ENCODE measurements around the gene MRPS34. TPM values are rescaled to one million over a fixed set of nuclear protein-coding genes. Genes with fewer than 3 reads are reported as not detected.

The MRPS34 gene
- total and polyA plus RNA-seq, 4 donors: 42.4 to 100 (median 58.7) TPM

GRCh38 chr16:1788708-1789100, 15.8 kb upstream of the MRPS34 start:
- no peaks in the 10 kb centered on the region for H3K9me3 ChIP-seq (ENCODE audit: control insufficient read depth in 4 of 4, low read length in 3 of 4)
- H3K36me3 ChIP-seq (ENCODE audit: control insufficient read depth in 4 of 4, insufficient read depth in 3 of 4, low read depth in 1 of 4, low read length in 3 of 4): peaks cover 0 to 34% (median 5%) of the 10 kb centered on the region in 4 donors
- peaks cover 14 to 74% (median 49%) of the 10 kb centered on the region in 4 donors for H3K4me1 ChIP-seq (ENCODE audit: control insufficient read depth in 4 of 4, insufficient read depth in 4 of 4, low read length in 3 of 4)
- no peak overlapping the region for H3K27ac ChIP-seq (ENCODE audit: low read depth in 1 of 2, low read length in 2 of 2)
- no peak for DNase-seq (ENCODE audit: low spot score)
- H3K4me3 ChIP-seq (ENCODE audit: low read depth in 1 of 3, low read length in 3 of 3): no peak overlapping the region
- no peaks in the 10 kb centered on the region for H3K27me3 ChIP-seq (ENCODE audit: control insufficient read depth in 4 of 4, insufficient read depth in 4 of 4, low read length in 3 of 4)
- WGBS: 62% methylated on average over 19 of the region's 19 CpGs
- H3K9ac ChIP-seq (ENCODE audit: low read depth in 1 of 2, low read length in 2 of 2): no peak overlapping the region
- TF ChIP-seq CTCF (IDR thresholded peaks at IDR 0.05; ENCODE audit: low read depth, low read length, missing input control) (no peak), SP1 (IDR thresholded peaks at IDR 0.05) (no peak), GABPA (IDR thresholded peaks at IDR 0.05 in 1 of 2, conservative IDR thresholded peaks at IDR 0.05 in 1 of 2) (no peak), JUND (IDR thresholded peaks at IDR 0.05) (no peak), EGR1 (IDR thresholded peaks at IDR 0.05; ENCODE audit: low read depth in 2 of 2) (no peak), YY1 (IDR thresholded peaks at IDR 0.05) (no peak)
- TF ChIP-seq, protein P1, sequence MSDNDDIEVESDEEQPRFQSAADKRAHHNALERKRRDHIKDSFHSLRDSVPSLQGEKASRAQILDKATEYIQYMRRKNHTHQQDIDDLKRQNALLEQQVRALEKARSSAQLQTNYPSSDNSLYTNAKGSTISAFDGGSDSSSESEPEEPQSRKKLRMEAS (IDR thresholded peaks at IDR 0.05): no peak
- TF ChIP-seq, protein P2, sequence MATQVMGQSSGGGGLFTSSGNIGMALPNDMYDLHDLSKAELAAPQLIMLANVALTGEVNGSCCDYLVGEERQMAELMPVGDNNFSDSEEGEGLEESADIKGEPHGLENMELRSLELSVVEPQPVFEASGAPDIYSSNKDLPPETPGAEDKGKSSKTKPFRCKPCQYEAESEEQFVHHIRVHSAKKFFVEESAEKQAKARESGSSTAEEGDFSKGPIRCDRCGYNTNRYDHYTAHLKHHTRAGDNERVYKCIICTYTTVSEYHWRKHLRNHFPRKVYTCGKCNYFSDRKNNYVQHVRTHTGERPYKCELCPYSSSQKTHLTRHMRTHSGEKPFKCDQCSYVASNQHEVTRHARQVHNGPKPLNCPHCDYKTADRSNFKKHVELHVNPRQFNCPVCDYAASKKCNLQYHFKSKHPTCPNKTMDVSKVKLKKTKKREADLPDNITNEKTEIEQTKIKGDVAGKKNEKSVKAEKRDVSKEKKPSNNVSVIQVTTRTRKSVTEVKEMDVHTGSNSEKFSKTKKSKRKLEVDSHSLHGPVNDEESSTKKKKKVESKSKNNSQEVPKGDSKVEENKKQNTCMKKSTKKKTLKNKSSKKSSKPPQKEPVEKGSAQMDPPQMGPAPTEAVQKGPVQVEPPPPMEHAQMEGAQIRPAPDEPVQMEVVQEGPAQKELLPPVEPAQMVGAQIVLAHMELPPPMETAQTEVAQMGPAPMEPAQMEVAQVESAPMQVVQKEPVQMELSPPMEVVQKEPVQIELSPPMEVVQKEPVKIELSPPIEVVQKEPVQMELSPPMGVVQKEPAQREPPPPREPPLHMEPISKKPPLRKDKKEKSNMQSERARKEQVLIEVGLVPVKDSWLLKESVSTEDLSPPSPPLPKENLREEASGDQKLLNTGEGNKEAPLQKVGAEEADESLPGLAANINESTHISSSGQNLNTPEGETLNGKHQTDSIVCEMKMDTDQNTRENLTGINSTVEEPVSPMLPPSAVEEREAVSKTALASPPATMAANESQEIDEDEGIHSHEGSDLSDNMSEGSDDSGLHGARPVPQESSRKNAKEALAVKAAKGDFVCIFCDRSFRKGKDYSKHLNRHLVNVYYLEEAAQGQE (IDR thresholded peaks at IDR 0.05): no peak
- TF ChIP-seq, protein P3, sequence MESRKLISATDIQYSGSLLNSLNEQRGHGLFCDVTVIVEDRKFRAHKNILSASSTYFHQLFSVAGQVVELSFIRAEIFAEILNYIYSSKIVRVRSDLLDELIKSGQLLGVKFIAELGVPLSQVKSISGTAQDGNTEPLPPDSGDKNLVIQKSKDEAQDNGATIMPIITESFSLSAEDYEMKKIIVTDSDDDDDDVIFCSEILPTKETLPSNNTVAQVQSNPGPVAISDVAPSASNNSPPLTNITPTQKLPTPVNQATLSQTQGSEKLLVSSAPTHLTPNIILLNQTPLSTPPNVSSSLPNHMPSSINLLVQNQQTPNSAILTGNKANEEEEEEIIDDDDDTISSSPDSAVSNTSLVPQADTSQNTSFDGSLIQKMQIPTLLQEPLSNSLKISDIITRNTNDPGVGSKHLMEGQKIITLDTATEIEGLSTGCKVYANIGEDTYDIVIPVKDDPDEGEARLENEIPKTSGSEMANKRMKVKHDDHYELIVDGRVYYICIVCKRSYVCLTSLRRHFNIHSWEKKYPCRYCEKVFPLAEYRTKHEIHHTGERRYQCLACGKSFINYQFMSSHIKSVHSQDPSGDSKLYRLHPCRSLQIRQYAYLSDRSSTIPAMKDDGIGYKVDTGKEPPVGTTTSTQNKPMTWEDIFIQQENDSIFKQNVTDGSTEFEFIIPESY (IDR thresholded peaks at IDR 0.05): no peak

DNA sequence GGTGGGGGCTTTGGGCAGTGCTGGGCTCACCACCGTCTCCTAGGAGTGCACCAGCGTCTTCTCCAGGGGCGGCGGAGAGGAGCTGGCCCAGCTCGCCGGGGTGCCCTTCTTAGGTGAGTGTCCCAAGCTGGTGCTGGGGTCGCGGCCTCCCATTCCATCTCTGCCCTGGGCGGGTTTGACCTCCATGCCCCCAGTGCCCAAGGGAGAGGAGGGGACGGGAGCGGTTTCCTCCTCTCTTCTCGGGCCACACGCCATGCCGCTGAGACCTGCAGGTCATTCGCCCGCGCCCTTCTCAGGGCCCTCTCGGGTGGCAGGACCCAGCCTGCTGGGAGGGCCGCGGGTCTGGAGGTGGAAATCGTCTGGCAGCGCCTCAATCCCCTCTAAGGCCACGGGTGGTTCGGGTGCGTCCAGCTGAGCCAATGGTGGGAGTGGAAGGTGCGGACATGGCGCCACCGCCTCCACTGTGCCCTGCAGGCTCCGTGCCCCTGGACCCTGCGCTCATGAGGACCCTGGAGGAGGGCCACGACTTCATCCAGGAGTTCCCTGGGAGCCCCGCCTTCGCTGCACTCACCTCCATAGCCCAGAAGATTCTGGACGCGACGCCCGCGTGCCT, 15.3 kb upstream of the MRPS34 start:
- DNase-seq (ENCODE audit: low spot score): no peak
- TF ChIP-seq HNF4G (IDR thresholded peaks at IDR 0.05) (no peak), RXRA (IDR thresholded peaks at IDR 0.05) (peak in 1 of 2 donors; percentile 47)
- peaks cover 13 to 74% (median 49%) of the 10 kb centered on the region in 4 donors for H3K4me1 ChIP-seq (ENCODE audit: control insufficient read depth in 4 of 4, insufficient read depth in 4 of 4, low read length in 3 of 4)
- no peaks in the 10 kb centered on the region for H3K9me3 ChIP-seq (ENCODE audit: control insufficient read depth in 4 of 4, low read length in 3 of 4)
- H3K9ac ChIP-seq (ENCODE audit: low read depth in 1 of 2, low read length in 2 of 2): no peak overlapping the region
- no peak overlapping the region for H3K27ac ChIP-seq (ENCODE audit: low read depth in 1 of 2, low read length in 2 of 2)
- no peak overlapping the region for H3K4me3 ChIP-seq (ENCODE audit: low read depth in 1 of 3, low read length in 3 of 3)
- WGBS: 78% methylated on average over 38 of the region's 38 CpGs
- no peaks in the 10 kb centered on the region for H3K27me3 ChIP-seq (ENCODE audit: control insufficient read depth in 4 of 4, insufficient read depth in 4 of 4, low read length in 3 of 4)
- peaks cover 0 to 34% (median 5%) of the 10 kb centered on the region in 4 donors for H3K36me3 ChIP-seq (ENCODE audit: control insufficient read depth in 4 of 4, insufficient read depth in 3 of 4, low read depth in 1 of 4, low read length in 3 of 4)

Data from liver (tissue), 9 donors.